Measurements from ENCODE around the gene PCSK5. TPM values are rescaled to one million over a fixed set of nuclear protein-coding genes. Genes with fewer than 3 reads are reported as not detected.
A peak's percentile ranks its signal among the peaks of the same experiment; 100 is the strongest.

PCSK5 gene
- total RNA-seq, 2 experiments from 2014 or later = 14.4 to 15.2 TPM

DNA sequence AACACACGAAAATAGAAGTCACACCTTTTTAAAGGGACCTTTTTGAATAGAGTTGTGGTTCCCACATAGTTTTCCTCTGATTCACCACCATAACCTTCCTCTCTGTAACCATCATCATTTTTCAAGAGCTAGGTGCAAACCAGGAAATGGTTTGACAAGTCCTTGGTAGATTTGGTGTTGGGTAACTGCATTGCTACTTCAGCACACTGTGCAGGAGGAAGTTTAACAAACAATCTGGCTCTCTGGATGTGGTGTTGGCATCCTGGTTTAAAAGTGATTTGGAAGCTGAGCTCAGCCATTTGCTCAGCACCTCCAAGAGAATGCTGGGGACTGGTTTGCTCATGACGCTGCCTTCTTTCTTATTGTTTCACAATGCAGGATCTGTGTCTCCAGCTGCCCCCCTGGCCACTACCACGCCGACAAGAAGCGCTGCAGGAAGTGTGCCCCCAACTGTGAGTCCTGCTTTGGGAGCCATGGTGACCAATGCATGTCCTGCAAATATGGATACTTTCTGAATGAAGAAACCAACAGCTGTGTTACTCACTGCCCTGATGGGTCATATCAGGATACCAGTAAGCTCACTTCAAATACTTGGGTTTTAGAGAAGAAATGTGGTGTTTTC lies 290.7 kb downstream of the PCSK5 start:
- H3K9me3 Mint-ChIP-seq = no peaks in the 10 kb centered on the region
- DNase-seq (peak in 1 of 14 experiments; percentile 7), ATAC-seq (ENCODE audit: poor library complexity) (no peak)
- H3K27me3 ChIP-seq (ENCODE audit: control insufficient read depth in 1 of 2, insufficient read depth in 2 of 2, low read length in 2 of 2) = no peaks in the 10 kb centered on the region
- H3K36me3 Mint-ChIP-seq (ENCODE audit: low read depth) = peaks cover 83% of the 10 kb centered on the region
- H3K4me3 ChIP-seq (ENCODE audit: low read length) = no peak overlapping the region
- TF ChIP-seq, protein P1, sequence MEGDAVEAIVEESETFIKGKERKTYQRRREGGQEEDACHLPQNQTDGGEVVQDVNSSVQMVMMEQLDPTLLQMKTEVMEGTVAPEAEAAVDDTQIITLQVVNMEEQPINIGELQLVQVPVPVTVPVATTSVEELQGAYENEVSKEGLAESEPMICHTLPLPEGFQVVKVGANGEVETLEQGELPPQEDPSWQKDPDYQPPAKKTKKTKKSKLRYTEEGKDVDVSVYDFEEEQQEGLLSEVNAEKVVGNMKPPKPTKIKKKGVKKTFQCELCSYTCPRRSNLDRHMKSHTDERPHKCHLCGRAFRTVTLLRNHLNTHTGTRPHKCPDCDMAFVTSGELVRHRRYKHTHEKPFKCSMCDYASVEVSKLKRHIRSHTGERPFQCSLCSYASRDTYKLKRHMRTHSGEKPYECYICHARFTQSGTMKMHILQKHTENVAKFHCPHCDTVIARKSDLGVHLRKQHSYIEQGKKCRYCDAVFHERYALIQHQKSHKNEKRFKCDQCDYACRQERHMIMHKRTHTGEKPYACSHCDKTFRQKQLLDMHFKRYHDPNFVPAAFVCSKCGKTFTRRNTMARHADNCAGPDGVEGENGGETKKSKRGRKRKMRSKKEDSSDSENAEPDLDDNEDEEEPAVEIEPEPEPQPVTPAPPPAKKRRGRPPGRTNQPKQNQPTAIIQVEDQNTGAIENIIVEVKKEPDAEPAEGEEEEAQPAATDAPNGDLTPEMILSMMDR (IDR thresholded peaks at IDR 0.05) = no peak
- no peak overlapping the region for H3K27ac Mint-ChIP-seq
- ChIA-PET CTCF (interaction anchor here (1.2 kb wide), 1 partner anchor 9 kb away, joined by 3 read pairs; no protein-coding TSS in a partner anchor), POLR2A (no interaction called here)
- no peak overlapping the region for H3K4me3 Mint-ChIP-seq
- H3K27ac ChIP-seq (ENCODE audit: low read depth in 1 of 2, low read length in 2 of 2) = no peak overlapping the region
- H3K4me1 Mint-ChIP-seq (ENCODE audit: low read depth) = no peaks in the 10 kb centered on the region
- no peaks in the 10 kb centered on the region for H3K9me3 ChIP-seq (ENCODE audit: control insufficient read depth in 1 of 2, insufficient read depth in 1 of 2, low read length in 2 of 2)
- intact Hi-C loops (cut with DNase I, micrococcal nuclease) = no loop called here
- H3K4me1 ChIP-seq (ENCODE audit: insufficient read depth, low read length) = no peaks in the 10 kb centered on the region
- H3K36me3 ChIP-seq (ENCODE audit: insufficient read depth, low read length) = no peaks in the 10 kb centered on the region
- H3K27me3 Mint-ChIP-seq = no peaks in the 10 kb centered on the region

DNA sequence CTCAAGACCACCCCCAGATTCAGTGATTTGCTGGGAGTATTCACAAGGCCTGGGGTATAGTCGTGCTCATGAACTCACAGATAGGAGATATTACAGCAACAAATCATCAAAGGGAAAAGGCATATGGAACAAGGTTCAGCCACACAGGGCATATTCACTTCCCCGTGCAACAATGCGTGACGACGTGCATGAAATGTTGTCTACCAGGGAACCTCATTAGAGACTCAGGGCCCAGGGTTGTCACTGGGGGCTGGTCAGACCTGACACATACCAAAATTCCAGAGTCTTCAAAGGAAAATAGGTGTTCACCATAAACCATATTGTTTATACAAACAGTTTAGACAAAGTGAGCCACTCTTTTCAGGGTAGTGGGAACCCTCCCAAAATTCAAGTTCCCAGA lies 291.3 kb downstream of the PCSK5 start:
- ChIA-PET POLR2A (no interaction called here), CTCF (no interaction called here)
- Mint-ChIP-seq H3K27me3 (no peaks in the 10 kb centered on the region), H3K4me3 (no peak overlapping the region), H3K27ac (no peak overlapping the region), H3K4me1 (ENCODE audit: low read depth) (no peaks in the 10 kb centered on the region), H3K9me3 (no peaks in the 10 kb centered on the region), H3K36me3 (ENCODE audit: low read depth) (peaks cover 82% of the 10 kb centered on the region)
- no peaks in the 10 kb centered on the region for H3K9me3 ChIP-seq (ENCODE audit: control insufficient read depth in 1 of 2, insufficient read depth in 1 of 2, low read length in 2 of 2)
- no peak overlapping the region for H3K27ac ChIP-seq (ENCODE audit: low read depth in 1 of 2, low read length in 2 of 2)
- no peak for DNase-seq
- TF ChIP-seq, protein P1 (IDR thresholded peaks at IDR 0.05) = no peak
- no peak for ATAC-seq (ENCODE audit: poor library complexity)
- no peaks in the 10 kb centered on the region for H3K27me3 ChIP-seq (ENCODE audit: control insufficient read depth in 1 of 2, insufficient read depth in 2 of 2, low read length in 2 of 2)
- H3K36me3 ChIP-seq (ENCODE audit: insufficient read depth, low read length) = no peaks in the 10 kb centered on the region
- intact Hi-C loops (cut with DNase I, micrococcal nuclease) = no loop called here
- H3K4me1 ChIP-seq (ENCODE audit: insufficient read depth, low read length) = no peaks in the 10 kb centered on the region
- H3K4me3 ChIP-seq (ENCODE audit: low read length) = no peak overlapping the region

DNA sequence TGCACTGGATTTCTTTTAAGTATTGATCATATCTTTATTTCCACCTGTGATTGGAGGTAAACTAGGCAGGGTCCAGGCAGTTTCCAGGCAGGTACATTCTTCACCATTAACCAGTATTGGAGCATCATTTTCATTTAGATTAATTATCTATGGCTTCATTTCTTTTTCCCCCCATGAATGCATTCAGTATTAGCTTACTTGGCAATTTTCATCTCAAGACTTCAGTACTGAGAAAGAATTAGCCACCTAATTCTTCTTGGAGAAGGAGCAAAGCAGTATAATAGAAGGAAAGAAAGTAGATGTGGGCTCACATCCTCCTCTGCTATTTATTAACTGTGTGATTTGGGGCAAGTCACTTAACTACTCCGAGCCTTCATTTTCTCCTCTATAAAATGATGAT lies 295.0 kb downstream of the PCSK5 start:
- Histone ChIP-seq H3K27ac (ENCODE audit: low read depth in 1 of 2, low read length in 2 of 2) (no peak overlapping the region), H3K36me3 (ENCODE audit: insufficient read depth, low read length) (no peaks in the 10 kb centered on the region), H3K4me3 (ENCODE audit: low read length) (no peak overlapping the region), H3K27me3 (ENCODE audit: control insufficient read depth in 1 of 2, insufficient read depth in 2 of 2, low read length in 2 of 2) (no peaks in the 10 kb centered on the region), H3K4me1 (ENCODE audit: insufficient read depth, low read length) (no peaks in the 10 kb centered on the region), H3K9me3 (ENCODE audit: control insufficient read depth in 1 of 2, insufficient read depth in 1 of 2, low read length in 2 of 2) (no peaks in the 10 kb centered on the region)
- ATAC-seq (ENCODE audit: poor library complexity) (no peak), DNase-seq (no peak)
- CTCF ChIA-PET = no interaction called here
- Mint-ChIP-seq H3K36me3 (ENCODE audit: low read depth) (peaks cover 86% of the 10 kb centered on the region), H3K9me3 (no peaks in the 10 kb centered on the region), H3K27ac (no peak overlapping the region), H3K4me1 (ENCODE audit: low read depth) (no peaks in the 10 kb centered on the region), H3K27me3 (no peaks in the 10 kb centered on the region), H3K4me3 (no peak overlapping the region)
- TF ChIP-seq, protein P1 (IDR thresholded peaks at IDR 0.05) = no peak
- POLR2A ChIA-PET = no interaction called here
- intact Hi-C loops (cut with DNase I, micrococcal nuclease) = no loop called here

All from CD4-positive, alpha-beta T cell (primary cell).